B cell (primary cell): ENCODE results near the gene MXRA8. TPM values are rescaled to one million over a fixed set of nuclear protein-coding genes. Genes with fewer than 3 reads are reported as not detected.

ENCODE experiments used
- ATAC-seq: fragments of 200-7000 bp; cut with Tn5 transposase; one replicate; pipeline ENCODE4 v1.10.0; 2021; ENCODE audit warnings: low read depth, mild to moderate bottlenecking, moderate number of reproducible peaks, moderate library complexity
- CTCF ChIA-PET: fragments of 350-600 bp; sonication (Branson Sonifier 250); formaldehyde crosslinking; loops from one replicate; lab custom pipeline; 2021; ENCODE audit warnings: antibody characterized with exemption, inconsistent platforms; lab: Charles Lee
- POLR2A ChIA-PET: fragments of 350-600 bp; sonication (Branson Sonifier 250); formaldehyde crosslinking; loops from one replicate; lab custom pipeline; 2021; ENCODE audit warnings: antibody characterized with exemption; lab: Charles Lee
- DNase-seq: peaks from one replicate; pipeline ENCODE4 v3.0.0; 2013
- H2AFZ ChIP-seq: 2 replicates; pipeline ENCODE4 v1.6.1; 2012; ENCODE audit warnings: mild to moderate bottlenecking, low read depth, low read length; ENCODE audit not compliant: insufficient read depth, poor library complexity, severe bottlenecking
- H3K27ac ChIP-seq, 2 donors: 1 replicate in 1 of 2; 2 replicates in 1 of 2; pipeline ENCODE4 v1.5.1; 2012 to 2013; ENCODE audit warnings: low read length in 2 of 2, mild to moderate bottlenecking in 2 of 2, moderate library complexity in 1 of 2
- H3K27me3 ChIP-seq, 4 experiments: fragments of 200-600 bp in 1 of 4; sonication (generic) in 1 of 4; replicated peaks in 1 of 4; 1 replicate in 2 of 4; 2 replicates in 2 of 4; pipeline versions ENCODE4 v1.6.1 to v1.7.0; 2013 to 2016; ENCODE audit warnings: low read length in 3 of 4, mild to moderate bottlenecking in 2 of 4, mixed read lengths in 1 of 4, moderate library complexity in 1 of 4; ENCODE audit not compliant: insufficient read depth in 4 of 4, control insufficient read depth in 3 of 4; ENCODE audit errors: control extremely low read depth in 1 of 4
- H3K36me3 ChIP-seq, 2 experiments: replicated peaks in 1 of 2; 1 replicate in 1 of 2; 2 replicates in 1 of 2; pipeline versions ENCODE4 v1.6.1 to v1.7.1; 2013; ENCODE audit warnings: low read length in 1 of 2; ENCODE audit not compliant: insufficient read depth in 2 of 2, control insufficient read depth in 1 of 2; ENCODE audit errors: control extremely low read depth in 1 of 2, extremely low read depth in 1 of 2
- H3K4me1 ChIP-seq, 2 donors: fragments of 200-600 bp in 1 of 2; sonication (generic) in 1 of 2; 1 replicate in 1 of 2; 2 replicates in 1 of 2; pipeline versions ENCODE4 v1.5.1 to v1.6.1; 2013 to 2017; ENCODE audit warnings: low read length in 2 of 2; ENCODE audit not compliant: control insufficient read depth in 2 of 2, insufficient read depth in 2 of 2
- H3K4me2 ChIP-seq: replicated peaks from 2 replicates; pipeline ENCODE3; 2012; ENCODE audit warnings: mild to moderate bottlenecking, low read depth, low read length; ENCODE audit not compliant: poor library complexity, severe bottlenecking
- H3K4me3 ChIP-seq, 5 experiments: fragments of 200-600 bp in 1 of 5; sonication (generic) in 1 of 5; 1 replicate in 3 of 5; 2 replicates in 2 of 5; pipeline versions ENCODE4 v1.5.1 to v1.7.0; 2011 to 2016; ENCODE audit warnings: low read length in 4 of 5, mild to moderate bottlenecking in 4 of 5, low read depth in 2 of 5, control low read depth in 1 of 5, moderate library complexity in 1 of 5; ENCODE audit not compliant: insufficient read depth in 1 of 5; ENCODE audit errors: control extremely low read depth in 1 of 5, extremely low read depth in 1 of 5
- H3K79me2 ChIP-seq: fragments of 200-600 bp; sonication (generic); one replicate; pipeline ENCODE4 v1.6.0; 2016; ENCODE audit warnings: low read length; ENCODE audit not compliant: control insufficient read depth, insufficient read depth
- H3K9ac ChIP-seq: fragments of 200-600 bp; sonication (generic); 2 replicates; pipeline ENCODE4 v1.6.1; 2017; ENCODE audit warnings: mild to moderate bottlenecking, low read length, moderate library complexity
- H3K9me3 ChIP-seq, 3 donors: one replicate each; pipeline versions ENCODE4 v1.6.1 to v1.7.1; 2013; ENCODE audit warnings: low read length in 2 of 3; ENCODE audit not compliant: control insufficient read depth in 2 of 3, insufficient read depth in 1 of 3; ENCODE audit errors: control extremely low read depth in 1 of 3
- H4K20me1 ChIP-seq: 2 replicates; pipeline ENCODE4 v1.6.0; 2012; ENCODE audit warnings: mild to moderate bottlenecking, low read length; ENCODE audit not compliant: insufficient read depth, control insufficient read depth, poor library complexity, severe bottlenecking
- H3K27ac Mint-ChIP-seq: one replicate; pipeline ENCODE4 v1.8.0; 2021; ENCODE audit warnings: mixed read lengths
- H3K27me3 Mint-ChIP-seq: one replicate; pipeline ENCODE4 v1.8.0; 2021; ENCODE audit warnings: mixed read lengths
- H3K4me1 Mint-ChIP-seq: one replicate; pipeline ENCODE4 v1.8.0; 2021; ENCODE audit warnings: mixed read lengths
- H3K4me3 Mint-ChIP-seq: one replicate; pipeline ENCODE4 v1.8.0; 2021; ENCODE audit warnings: mixed read lengths
- H3K9me3 Mint-ChIP-seq: one replicate; pipeline ENCODE4 v1.8.0; 2022; ENCODE audit warnings: mixed read lengths; ENCODE audit not compliant: insufficient read depth
- EZH2 ChIP-seq: IDR thresholded peaks from 2 replicates; pipeline ENCODE4 v1.6.1; 2012; ENCODE audit warnings: borderline replicate concordance, low read depth, mild to moderate bottlenecking, moderate library complexity, low read length; ENCODE audit not compliant: insufficient read depth, poor library complexity, severe bottlenecking
- WGBS: methylation state at CpG from one replicate; pipeline ENCODE4 v1.1.5; 2013; ENCODE audit warnings: missing lambda C conversion rate; ENCODE audit not compliant: insufficient coverage; 5-methylcytosine and 5-hydroxymethylcytosine counted together
- intact Hi-C: fragments of 100-400 bp; cut with micrococcal nuclease; formaldehyde crosslinking; loops from one replicate; pipeline ENCODE4 v1.10.0; 2022
- polyA plus RNA-seq: library from polyadenylated mRNA; depleted of rRNA; stranded (reverse); fragments of >200 nt; gene quantifications from 2 replicates; pipeline ENCODE4 v1.2.3, GENCODE V29; 2012
- total RNA-seq, 2 donors: library from RNA; stranded (reverse); fragments of 120-200 nt in 1 of 2; gene quantifications; 1 replicate in 1 of 2; 2 replicates in 1 of 2; pipeline versions ENCODE4 v1.2.3 to v1.2.4, GENCODE V29; 2013 to 2022
- TF ChIP-seq, protein P1 (sequence below): fragments of 200-600 bp; IDR thresholded peaks from one replicate; pipeline ENCODE4 v1.8.0; 2022; ENCODE audit warnings: antibody characterized with exemption, mild to moderate bottlenecking

The MXRA8 gene
- total and polyA plus RNA-seq, 2 donors (not counting 1 experiment from before 2014, with no cell fraction given): 0.10 TPM; not detected in 1

DNA sequence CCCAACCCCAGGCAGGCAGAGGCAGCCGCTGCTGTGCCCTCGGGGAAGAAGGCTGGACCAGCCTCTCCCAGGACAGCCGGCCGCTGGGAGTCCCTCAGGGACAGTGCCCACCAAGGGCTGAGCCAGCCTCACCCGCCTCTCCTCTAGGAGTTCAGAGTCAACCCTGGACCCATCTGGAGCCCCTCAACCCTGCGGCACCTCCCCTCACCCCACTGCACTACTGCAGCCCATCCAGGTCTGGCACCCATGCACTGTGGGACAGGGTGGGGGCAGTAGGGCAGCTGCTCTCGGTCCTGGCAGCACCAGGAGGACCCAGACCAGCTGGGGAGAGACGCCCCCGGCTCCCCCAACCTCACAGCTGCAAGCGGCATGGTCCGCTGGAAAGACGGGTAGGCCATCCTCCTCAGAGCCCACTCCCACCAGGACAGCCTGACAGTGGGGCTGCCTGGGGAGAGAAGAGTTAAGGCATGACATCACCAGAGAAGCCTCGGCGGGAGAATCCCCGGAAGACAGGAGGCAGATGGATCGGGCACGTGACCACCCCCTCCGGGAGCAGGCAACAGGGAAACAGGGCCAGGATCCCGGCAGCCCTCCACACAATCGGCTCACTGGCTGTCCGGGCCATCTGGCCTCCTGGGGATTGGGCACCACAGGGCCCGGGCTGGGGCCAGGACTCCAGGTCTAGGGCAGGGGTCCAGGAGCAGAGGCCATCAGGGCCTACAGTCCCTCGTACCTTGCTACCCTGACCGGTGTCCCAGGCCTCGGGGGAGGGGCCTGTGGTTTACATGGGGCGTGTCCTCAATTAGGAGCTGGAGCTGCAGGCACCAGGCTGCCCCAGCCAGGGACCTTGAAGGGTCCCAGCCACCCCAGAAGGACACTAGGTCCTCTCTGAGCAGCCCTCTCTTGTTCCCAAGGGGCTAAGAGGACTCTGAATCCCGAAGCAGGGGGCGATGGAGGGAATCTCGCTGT is 53.7 kb downstream of the MXRA8 start:
- Mint-ChIP-seq H3K4me3 (peak overlapping the region; percentile 88), H3K9me3 (no peaks in the 10 kb centered on the region), H3K27me3 (no peaks in the 10 kb centered on the region), H3K4me1 (peaks cover 35% of the 10 kb centered on the region), H3K27ac (peak overlapping the region; percentile 92)
- TF ChIP-seq, protein P1, sequence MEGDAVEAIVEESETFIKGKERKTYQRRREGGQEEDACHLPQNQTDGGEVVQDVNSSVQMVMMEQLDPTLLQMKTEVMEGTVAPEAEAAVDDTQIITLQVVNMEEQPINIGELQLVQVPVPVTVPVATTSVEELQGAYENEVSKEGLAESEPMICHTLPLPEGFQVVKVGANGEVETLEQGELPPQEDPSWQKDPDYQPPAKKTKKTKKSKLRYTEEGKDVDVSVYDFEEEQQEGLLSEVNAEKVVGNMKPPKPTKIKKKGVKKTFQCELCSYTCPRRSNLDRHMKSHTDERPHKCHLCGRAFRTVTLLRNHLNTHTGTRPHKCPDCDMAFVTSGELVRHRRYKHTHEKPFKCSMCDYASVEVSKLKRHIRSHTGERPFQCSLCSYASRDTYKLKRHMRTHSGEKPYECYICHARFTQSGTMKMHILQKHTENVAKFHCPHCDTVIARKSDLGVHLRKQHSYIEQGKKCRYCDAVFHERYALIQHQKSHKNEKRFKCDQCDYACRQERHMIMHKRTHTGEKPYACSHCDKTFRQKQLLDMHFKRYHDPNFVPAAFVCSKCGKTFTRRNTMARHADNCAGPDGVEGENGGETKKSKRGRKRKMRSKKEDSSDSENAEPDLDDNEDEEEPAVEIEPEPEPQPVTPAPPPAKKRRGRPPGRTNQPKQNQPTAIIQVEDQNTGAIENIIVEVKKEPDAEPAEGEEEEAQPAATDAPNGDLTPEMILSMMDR: no peak
- no peak for TF ChIP-seq EZH2
- Histone ChIP-seq H3K4me1 (peaks cover 34 to 45% of the 10 kb centered on the region in 2 donors), H3K27me3 (no peaks in the 10 kb centered on the region), H4K20me1 (peaks cover 44% of the 10 kb centered on the region), H3K4me2 (peak overlapping the region; percentile 99), H3K9me3 (no peaks in the 10 kb centered on the region), H3K36me3 (no peaks in the 10 kb centered on the region), H2AFZ (peak overlapping the region; percentile 76), H3K4me3 (peak overlapping the region in 4 of 5 experiments; percentile 35 to 73 (median 53)), H3K27ac (peak overlapping the region; percentile 27 to 63), H3K79me2 (peaks cover 36% of the 10 kb centered on the region), H3K9ac (peak overlapping the region; percentile 76)
- POLR2A ChIA-PET: interaction anchor here (0.6 kb wide), 1 partner anchor 51 kb away, joined by 3 read pairs; no protein-coding TSS in a partner anchor
- intact Hi-C loops: loop anchor here (1.0 to 5.0 kb wide), 4 partner anchors 31 to 292 kb away; partner anchors contain the start of genes B3GALT6, ISG15, SDF4 and UBE2J2
- CTCF ChIA-PET: interaction anchor here (0.9 to 1.6 kb wide), 10 partner anchors 8 to 286 kb away, joined by 3 to 16 read pairs (median 4); partner anchors contain the start of gene AURKAIP1
- DNase-seq: no peak
- no peak for ATAC-seq
- WGBS: 41% methylated on average over 22 of the region's 29 CpGs
